Hepatocyte (in vitro differentiated cells): Measurements from ENCODE around the gene BORCS8. TPM values are rescaled to one million over a fixed set of nuclear protein-coding genes. Genes with fewer than 3 reads are reported as not detected.
A peak's percentile ranks its signal among the peaks of the same experiment; 100 is the strongest.

ENCODE experiments used
- DNase-seq: peaks from one replicate; pipeline ENCODE4 v3.0.0-alpha.2; 2016; ENCODE audit warnings: low spot score
- H2AFZ ChIP-seq: fragments of 200-600 bp; sonication (generic); 2 replicates; pipeline ENCODE4 v1.6.0; 2016; ENCODE audit warnings: antibody characterized with exemption, mild to moderate bottlenecking
- H3K27ac ChIP-seq: fragments of 200-600 bp; sonication (generic); 2 replicates; pipeline ENCODE4 v1.5.1; 2016; ENCODE audit warnings: mild to moderate bottlenecking
- H3K27me3 ChIP-seq: fragments of 200-600 bp; sonication (generic); 2 replicates; pipeline ENCODE4 v1.6.1; 2016
- H3K36me3 ChIP-seq: fragments of 200-600 bp; sonication (generic); replicated peaks from 2 replicates; pipeline ENCODE4 v1.5.1; 2016; ENCODE audit warnings: low read depth; ENCODE audit not compliant: insufficient read depth
- H3K4me1 ChIP-seq: fragments of 200-600 bp; sonication (generic); 2 replicates; pipeline ENCODE4 v1.5.1; 2016; ENCODE audit warnings: mild to moderate bottlenecking, moderate library complexity; ENCODE audit not compliant: insufficient read depth
- H3K4me2 ChIP-seq: fragments of 200-600 bp; sonication (generic); 2 replicates; pipeline ENCODE4 v1.6.0; 2016
- H3K4me3 ChIP-seq: fragments of 200-600 bp; sonication (generic); 2 replicates; pipeline ENCODE4 v1.5.1; 2016; ENCODE audit warnings: mild to moderate bottlenecking
- H3K79me2 ChIP-seq: fragments of 200-600 bp; sonication (generic); 2 replicates; pipeline ENCODE4 v1.6.0; 2017; ENCODE audit warnings: mild to moderate bottlenecking
- H3K9me2 ChIP-seq: fragments of 200-600 bp; sonication (generic); replicated peaks from 2 replicates; pipeline ENCODE4 v1.6.0; 2017; ENCODE audit warnings: mild to moderate bottlenecking; ENCODE audit not compliant: insufficient read depth
- H3K9me3 ChIP-seq: fragments of 200-600 bp; sonication (generic); 2 replicates; pipeline ENCODE4 v1.5.1; 2016; ENCODE audit warnings: low read depth, mild to moderate bottlenecking
- H4K20me1 ChIP-seq: fragments of 200-600 bp; sonication (generic); 2 replicates; pipeline ENCODE4 v1.6.0; 2016; ENCODE audit warnings: mild to moderate bottlenecking; ENCODE audit not compliant: insufficient read depth, poor library complexity, severe bottlenecking
- CTCF ChIP-seq: fragments of 200-600 bp; sonication (generic); IDR thresholded peaks from 2 replicates; pipeline ENCODE4 v1.5.1; 2016; ENCODE audit warnings: antibody characterized with exemption, mild to moderate bottlenecking; ENCODE audit not compliant: poor library complexity
- EZH2 ChIP-seq: fragments of 200-600 bp; sonication (generic); IDR thresholded peaks from 2 replicates; pipeline ENCODE4 v1.6.1; 2016; ENCODE audit warnings: antibody characterized with exemption, mild to moderate bottlenecking, borderline replicate concordance
- EZH2phosphoT487 ChIP-seq: fragments of 200-600 bp; sonication (generic); IDR thresholded peaks from one replicate; pipeline ENCODE4 v1.6.1; 2018; ENCODE audit warnings: antibody characterized with exemption, mild to moderate bottlenecking, low read depth, moderate library complexity; ENCODE audit not compliant: unreplicated experiment, severe bottlenecking
- WGBS: methylation state at CpG from one replicate; pipeline ENCODE4 v1.1.6; 2016; ENCODE audit warnings: low lambda C conversion rate; ENCODE audit errors: missing lambda C conversion rate; 5-methylcytosine and 5-hydroxymethylcytosine counted together
- polyA plus RNA-seq: library from polyadenylated mRNA; unstranded; fragments of >200 nt; fragmentation: Nextera tagmentation; extraction: Ambion mirVana; gene quantifications from 2 replicates; pipeline ENCODE4 v1.2.1, GENCODE V29; 2016
- total RNA-seq: library from RNA; depleted of rRNA; stranded (reverse); fragments of >200 nt; gene quantifications from 2 replicates; pipeline ENCODE4 v1.2.3, GENCODE V29; 2014

Gene BORCS8
- total and polyA plus RNA-seq, 2 experiments from 2014 or later: 13.1 to 25.6 TPM

- Histone ChIP-seq H3K9me2 (no peaks in the 10 kb centered on the region), H3K36me3 (no peaks in the 10 kb centered on the region), H2AFZ (no peak overlapping the region), H3K4me2 (no peak overlapping the region), H3K79me2 (peaks cover 20% of the 10 kb centered on the region), H3K27me3 (no peaks in the 10 kb centered on the region), H3K27ac (no peak overlapping the region), H3K9me3 (no peaks in the 10 kb centered on the region), H4K20me1 (no peaks in the 10 kb centered on the region), H3K4me1 (peaks cover 6% of the 10 kb centered on the region), H3K4me3 (no peak overlapping the region)
- TF ChIP-seq EZH2phosphoT487: no peak
- no peak for TF ChIP-seq EZH2
- peak; percentile 39 for TF ChIP-seq CTCF
- DNase-seq: peak; percentile 59
- WGBS: 64% methylated on average over 9 of the region's 9 CpGs
These were observed 5.9 kb downstream of the BORCS8 start for GRCh38 chr19:19185853-19186740.

GRCh38 chr19:19181488-19181998 is 10.4 kb downstream of the BORCS8 start:
- no peak for DNase-seq
- Histone ChIP-seq H3K27ac (no peak overlapping the region), H3K27me3 (no peaks in the 10 kb centered on the region), H3K9me3 (no peaks in the 10 kb centered on the region), H3K4me1 (no peaks in the 10 kb centered on the region), H3K4me2 (no peak overlapping the region), H3K79me2 (no peaks in the 10 kb centered on the region), H3K9me2 (no peaks in the 10 kb centered on the region), H3K36me3 (no peaks in the 10 kb centered on the region), H2AFZ (no peak overlapping the region), H3K4me3 (no peak overlapping the region), H4K20me1 (no peaks in the 10 kb centered on the region)
- 95% methylated on average over 9 of the region's 9 CpGs for WGBS
- TF ChIP-seq EZH2phosphoT487: no peak
- TF ChIP-seq CTCF: no peak
- TF ChIP-seq EZH2: no peak

- H3K27ac ChIP-seq: no peak overlapping the region
- TF ChIP-seq EZH2phosphoT487 (no peak), CTCF (no peak), EZH2 (no peak)
- no peaks in the 10 kb centered on the region for H3K79me2 ChIP-seq
- no peaks in the 10 kb centered on the region for H3K9me2 ChIP-seq
- 89% methylated on average over 17 of the region's 17 CpGs for WGBS
- no peak overlapping the region for H2AFZ ChIP-seq
- H3K9me3 ChIP-seq: no peaks in the 10 kb centered on the region
- H4K20me1 ChIP-seq: no peaks in the 10 kb centered on the region
- H3K27me3 ChIP-seq: no peaks in the 10 kb centered on the region
- DNase-seq: no peak
- H3K36me3 ChIP-seq: no peaks in the 10 kb centered on the region
- H3K4me2 ChIP-seq: no peak overlapping the region
- no peak overlapping the region for H3K4me3 ChIP-seq
- no peaks in the 10 kb centered on the region for H3K4me1 ChIP-seq
These were observed 12.2 kb downstream of the BORCS8 start for GRCh38 chr19:19179548-19180441.
